Transverse colon (tissue), 3 donors: ENCODE data around the gene GIMAP2.

Experiments used
- EP300 ChIP-seq: sonication (generic); formaldehyde crosslinking; IDR thresholded peaks from one replicate; pipeline ENCODE4 v1.6.1; 2017; ENCODE audit warnings: antibody characterized with exemption, low read depth
- POLR2A ChIP-seq: fragments of 450-650 bp; IDR thresholded peaks from one replicate; pipeline ENCODE4 v1.6.1; 2016; ENCODE audit warnings: antibody characterized with exemption, mild to moderate bottlenecking, moderate library complexity
- TF ChIP-seq, protein P1 (sequence below), 5 experiments: fragments of 200-600 bp in 3 of 5; fragments of 450-650 bp in 2 of 5; sonication (generic) in 3 of 5; IDR thresholded peaks; 1 replicate in 2 of 5; 2 replicates in 3 of 5; pipeline ENCODE4 v1.5.1; 2016 to 2017; ENCODE audit warnings: antibody characterized with exemption in 5 of 5, inconsistent platforms in 3 of 5, mild to moderate bottlenecking in 2 of 5, moderate library complexity in 1 of 5

DNA sequence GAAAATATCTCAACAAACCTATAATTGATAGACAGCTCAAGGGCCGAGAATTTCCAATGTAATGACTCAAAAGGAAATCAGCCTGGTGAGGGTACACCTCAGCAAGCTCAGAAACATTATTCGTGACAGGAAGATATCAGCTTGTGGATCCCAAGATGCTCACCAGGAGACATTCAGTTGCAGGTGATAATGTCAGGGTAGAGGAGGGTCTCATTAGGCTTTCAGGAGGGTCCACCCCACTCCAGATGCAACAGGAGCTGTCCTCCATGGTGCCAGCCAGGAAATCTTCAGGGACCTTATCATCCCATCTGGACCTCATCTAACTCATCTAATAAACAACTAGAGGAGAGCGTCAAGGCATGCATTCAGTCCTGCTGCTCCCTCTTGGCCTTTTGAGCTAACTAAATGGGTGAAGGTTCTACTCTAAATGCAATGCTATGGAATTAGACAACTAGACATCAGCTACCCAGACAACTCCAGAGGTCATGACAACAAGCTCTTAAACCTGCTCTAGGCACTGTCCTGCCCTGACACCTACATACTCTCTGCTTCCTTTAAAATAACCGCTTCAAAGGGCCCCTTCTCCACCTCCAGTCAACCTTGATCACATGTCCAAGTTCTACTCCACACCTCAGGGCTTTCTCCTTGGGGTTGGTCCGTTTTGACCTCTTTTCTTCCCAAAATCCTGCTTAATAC is 47.4 kb downstream of the GIMAP2 start:
- no peak for TF ChIP-seq POLR2A
- TF ChIP-seq, protein P1, sequence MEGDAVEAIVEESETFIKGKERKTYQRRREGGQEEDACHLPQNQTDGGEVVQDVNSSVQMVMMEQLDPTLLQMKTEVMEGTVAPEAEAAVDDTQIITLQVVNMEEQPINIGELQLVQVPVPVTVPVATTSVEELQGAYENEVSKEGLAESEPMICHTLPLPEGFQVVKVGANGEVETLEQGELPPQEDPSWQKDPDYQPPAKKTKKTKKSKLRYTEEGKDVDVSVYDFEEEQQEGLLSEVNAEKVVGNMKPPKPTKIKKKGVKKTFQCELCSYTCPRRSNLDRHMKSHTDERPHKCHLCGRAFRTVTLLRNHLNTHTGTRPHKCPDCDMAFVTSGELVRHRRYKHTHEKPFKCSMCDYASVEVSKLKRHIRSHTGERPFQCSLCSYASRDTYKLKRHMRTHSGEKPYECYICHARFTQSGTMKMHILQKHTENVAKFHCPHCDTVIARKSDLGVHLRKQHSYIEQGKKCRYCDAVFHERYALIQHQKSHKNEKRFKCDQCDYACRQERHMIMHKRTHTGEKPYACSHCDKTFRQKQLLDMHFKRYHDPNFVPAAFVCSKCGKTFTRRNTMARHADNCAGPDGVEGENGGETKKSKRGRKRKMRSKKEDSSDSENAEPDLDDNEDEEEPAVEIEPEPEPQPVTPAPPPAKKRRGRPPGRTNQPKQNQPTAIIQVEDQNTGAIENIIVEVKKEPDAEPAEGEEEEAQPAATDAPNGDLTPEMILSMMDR (IDR thresholded peaks at IDR 0.05): no peak
- no peak for TF ChIP-seq EP300
